IgD-negative memory B cell (primary cell): ENCODE results near the gene RRP8. TPM values are rescaled to one million over a fixed set of nuclear protein-coding genes. Genes with fewer than 3 reads are reported as not detected.

Experiments
- H3K27ac Mint-ChIP-seq, 3 donors: one replicate each; pipeline ENCODE4 v1.8.0; 2020 to 2022; ENCODE audit warnings: mild to moderate bottlenecking in 3 of 3, mixed read lengths in 3 of 3, moderate library complexity in 1 of 3
- H3K27me3 Mint-ChIP-seq: one replicate; pipeline ENCODE4 v1.8.0; 2021; ENCODE audit warnings: mixed read lengths
- H3K36me3 Mint-ChIP-seq: one replicate; pipeline ENCODE4 v1.8.0; 2020; ENCODE audit warnings: mild to moderate bottlenecking, mixed read lengths
- H3K4me1 Mint-ChIP-seq, 3 donors: one replicate each; pipeline ENCODE4 v1.8.0; 2020 to 2022; ENCODE audit warnings: mixed read lengths in 3 of 3, mild to moderate bottlenecking in 1 of 3
- H3K4me3 Mint-ChIP-seq, 4 donors: one replicate each; pipeline ENCODE4 v1.8.0; 2020 to 2022; ENCODE audit warnings: mild to moderate bottlenecking in 4 of 4, mixed read lengths in 4 of 4, moderate library complexity in 3 of 4
- H3K9me3 Mint-ChIP-seq, 3 donors: one replicate each; pipeline ENCODE4 v1.8.0; 2020 to 2021; ENCODE audit warnings: mixed read lengths in 3 of 3, mild to moderate bottlenecking in 1 of 3
- polyA plus RNA-seq: library from polyadenylated mRNA; unstranded; fragments of 300-500 nt; fragmentation: Illumina TruSeq; gene quantifications from one replicate; pipeline ENCODE4 v1.2.3, GENCODE V29; 2021

RRP8 gene
- polyA plus RNA-seq, 1 donor from 2014 or later = 26.6 TPM

DNA sequence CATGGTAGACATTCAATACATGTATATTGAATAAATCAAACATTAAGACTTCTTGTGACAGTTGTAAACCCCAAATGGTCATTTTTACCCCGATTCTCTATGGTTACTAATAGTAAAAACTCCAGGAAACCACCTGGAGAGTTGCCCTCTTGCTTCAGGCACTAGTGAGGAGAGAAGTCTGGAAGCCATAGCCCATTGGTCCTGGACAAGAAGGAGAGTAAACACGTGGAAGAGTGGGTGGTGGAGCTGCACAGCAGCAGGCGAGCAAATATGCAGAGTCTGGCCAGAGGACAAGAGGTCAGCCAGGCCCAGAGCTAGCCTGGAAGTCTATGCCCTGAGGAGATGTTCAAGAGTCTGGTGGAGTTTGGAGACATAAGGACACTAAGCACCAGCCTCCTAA, 34.5 kb upstream of the RRP8 start:
- peaks cover 2% of the 10 kb centered on the region for H3K36me3 Mint-ChIP-seq
- H3K9me3 Mint-ChIP-seq = no peaks in the 10 kb centered on the region
- H3K4me1 Mint-ChIP-seq = no peaks in the 10 kb centered on the region
- H3K27ac Mint-ChIP-seq = no peak overlapping the region
- no peak overlapping the region for H3K4me3 Mint-ChIP-seq
- no peaks in the 10 kb centered on the region for H3K27me3 Mint-ChIP-seq

DNA sequence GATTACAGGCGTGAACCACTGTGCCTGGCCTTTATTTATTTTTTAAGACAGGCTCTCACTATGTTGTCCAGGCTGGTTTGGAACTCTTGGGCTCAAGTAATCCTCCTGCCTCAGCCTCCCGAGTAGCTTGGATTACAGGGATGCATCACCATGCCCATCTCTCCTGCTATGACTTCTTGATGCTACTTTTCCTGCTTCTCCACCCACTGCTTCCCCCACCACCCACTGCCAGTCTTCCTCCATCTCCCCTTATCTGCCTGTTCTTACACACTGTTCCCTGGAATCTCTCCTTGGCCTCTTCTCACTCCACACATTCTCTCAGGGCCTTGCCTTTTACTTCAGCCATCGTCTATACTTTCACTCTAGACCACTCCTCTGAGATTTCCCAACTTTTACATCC, 33.1 kb upstream of the RRP8 start:
- Mint-ChIP-seq H3K27me3 (no peaks in the 10 kb centered on the region), H3K4me3 (no peak overlapping the region), H3K36me3 (peaks cover 2% of the 10 kb centered on the region), H3K9me3 (no peaks in the 10 kb centered on the region), H3K4me1 (no peaks in the 10 kb centered on the region), H3K27ac (no peak overlapping the region)

DNA sequence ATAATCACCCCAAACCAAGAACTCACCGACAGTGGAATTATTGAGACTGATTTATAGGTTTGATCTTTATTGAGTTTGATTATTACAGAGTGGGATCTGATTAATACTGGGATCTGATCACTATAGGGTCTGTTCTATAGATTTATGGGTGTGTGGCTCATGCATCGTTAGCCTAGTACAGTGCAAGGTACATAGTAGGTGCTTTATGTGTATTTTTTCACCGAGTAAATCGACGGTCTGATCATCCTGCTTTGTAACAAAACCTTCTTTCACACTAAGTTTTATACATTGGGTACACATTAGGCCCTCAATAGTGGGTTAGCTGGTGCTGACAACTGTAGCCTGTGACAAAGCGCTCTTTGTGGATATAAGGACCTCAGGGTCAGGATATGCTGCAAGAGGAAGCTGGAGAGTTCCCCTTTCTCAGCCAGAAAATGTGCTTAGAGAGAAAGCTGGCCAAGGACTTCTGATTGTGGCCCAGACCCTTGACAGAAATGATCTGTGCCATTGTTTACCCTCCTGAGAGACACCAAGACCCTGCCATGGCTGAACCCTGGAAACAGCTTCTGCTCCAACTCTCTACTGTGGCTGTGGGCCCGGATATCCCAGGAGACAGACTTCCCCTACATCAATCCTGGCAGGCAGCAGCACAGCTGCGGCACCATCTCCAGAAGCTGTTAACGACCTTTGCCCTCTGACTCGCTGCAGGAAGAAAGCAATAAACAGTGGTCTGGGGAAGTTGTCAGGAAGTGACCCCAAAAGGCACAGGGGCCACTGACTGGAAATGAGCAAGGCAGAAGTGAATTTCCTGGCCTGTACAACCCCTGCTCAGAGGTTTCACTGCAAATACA, 31.9 kb upstream of the RRP8 start:
- H3K27me3 Mint-ChIP-seq = no peaks in the 10 kb centered on the region
- no peaks in the 10 kb centered on the region for H3K9me3 Mint-ChIP-seq
- H3K36me3 Mint-ChIP-seq = peaks cover 2% of the 10 kb centered on the region
- H3K4me1 Mint-ChIP-seq = no peaks in the 10 kb centered on the region
- H3K4me3 Mint-ChIP-seq = no peak overlapping the region
- H3K27ac Mint-ChIP-seq = no peak overlapping the region

DNA sequence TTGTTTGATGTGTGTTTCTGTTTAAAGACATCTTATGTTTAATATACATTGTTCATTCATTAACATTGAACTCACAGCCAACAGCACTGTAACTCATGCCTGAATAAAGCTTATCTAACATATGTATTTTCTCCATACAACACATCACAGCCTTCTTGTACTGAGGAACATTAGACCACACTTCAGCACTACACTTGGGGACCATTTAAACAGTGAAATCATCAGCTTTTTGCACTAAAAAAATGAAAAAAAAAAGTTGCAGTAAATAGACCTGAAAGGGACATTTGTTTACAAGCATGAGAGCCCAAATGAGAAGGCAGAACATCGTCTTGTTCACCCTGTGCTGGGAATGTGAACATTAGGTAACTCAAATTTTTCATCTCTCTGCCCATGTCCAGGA, 31.1 kb upstream of the RRP8 start:
- Mint-ChIP-seq H3K4me3 (no peak overlapping the region), H3K36me3 (peaks cover 2% of the 10 kb centered on the region), H3K9me3 (no peaks in the 10 kb centered on the region), H3K27ac (no peak overlapping the region), H3K27me3 (no peaks in the 10 kb centered on the region), H3K4me1 (no peaks in the 10 kb centered on the region)

DNA sequence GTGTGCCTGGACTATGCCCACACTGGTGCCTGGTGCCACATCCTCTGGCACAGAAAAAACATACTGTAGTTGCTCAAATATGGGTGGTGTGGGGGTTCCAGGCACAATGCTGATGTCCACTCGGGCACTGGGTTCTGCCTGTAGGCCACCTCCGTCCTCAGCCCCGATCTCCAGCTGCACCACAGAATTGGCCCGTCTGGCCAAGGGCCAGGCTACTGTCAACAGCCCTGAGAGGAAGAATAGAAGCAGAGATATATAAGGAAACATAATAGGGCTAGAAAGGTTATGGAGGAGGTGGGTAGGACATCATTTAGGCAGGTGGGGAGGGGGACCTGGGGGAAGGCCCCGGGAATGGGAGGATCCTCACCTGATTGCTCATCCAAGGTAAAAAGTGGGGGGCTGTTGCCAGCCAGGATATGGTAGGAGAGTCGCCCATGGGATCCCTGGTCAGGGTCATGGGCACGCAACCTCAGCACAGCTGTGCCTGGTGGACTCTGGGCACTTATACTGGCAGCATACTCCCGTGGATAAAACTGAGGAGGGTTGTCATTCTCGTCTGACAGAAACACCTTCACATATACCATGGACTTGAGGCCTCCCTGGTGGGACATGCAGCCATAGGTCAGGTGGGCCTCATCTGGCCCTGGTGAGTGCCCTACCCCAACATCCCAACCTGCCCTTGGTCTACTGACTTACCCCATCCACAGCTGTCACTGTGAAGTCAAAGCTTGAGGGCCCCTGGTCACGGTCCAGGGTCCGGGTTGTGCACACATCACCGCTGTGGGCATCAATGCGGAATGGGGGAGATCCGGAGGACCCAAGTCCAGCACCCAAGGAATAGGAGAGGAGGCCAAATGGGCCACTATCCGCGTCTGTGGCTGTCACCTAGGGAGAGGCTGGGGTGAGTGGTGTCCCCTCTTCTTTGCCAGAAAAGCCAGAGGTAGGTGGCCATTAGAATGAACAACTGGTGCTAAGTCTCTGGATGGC, 30.3 kb upstream of the RRP8 start:
- no peak overlapping the region for H3K4me3 Mint-ChIP-seq
- no peaks in the 10 kb centered on the region for H3K4me1 Mint-ChIP-seq
- no peak overlapping the region for H3K27ac Mint-ChIP-seq
- H3K27me3 Mint-ChIP-seq = no peaks in the 10 kb centered on the region
- no peaks in the 10 kb centered on the region for H3K36me3 Mint-ChIP-seq
- no peaks in the 10 kb centered on the region for H3K9me3 Mint-ChIP-seq

DNA sequence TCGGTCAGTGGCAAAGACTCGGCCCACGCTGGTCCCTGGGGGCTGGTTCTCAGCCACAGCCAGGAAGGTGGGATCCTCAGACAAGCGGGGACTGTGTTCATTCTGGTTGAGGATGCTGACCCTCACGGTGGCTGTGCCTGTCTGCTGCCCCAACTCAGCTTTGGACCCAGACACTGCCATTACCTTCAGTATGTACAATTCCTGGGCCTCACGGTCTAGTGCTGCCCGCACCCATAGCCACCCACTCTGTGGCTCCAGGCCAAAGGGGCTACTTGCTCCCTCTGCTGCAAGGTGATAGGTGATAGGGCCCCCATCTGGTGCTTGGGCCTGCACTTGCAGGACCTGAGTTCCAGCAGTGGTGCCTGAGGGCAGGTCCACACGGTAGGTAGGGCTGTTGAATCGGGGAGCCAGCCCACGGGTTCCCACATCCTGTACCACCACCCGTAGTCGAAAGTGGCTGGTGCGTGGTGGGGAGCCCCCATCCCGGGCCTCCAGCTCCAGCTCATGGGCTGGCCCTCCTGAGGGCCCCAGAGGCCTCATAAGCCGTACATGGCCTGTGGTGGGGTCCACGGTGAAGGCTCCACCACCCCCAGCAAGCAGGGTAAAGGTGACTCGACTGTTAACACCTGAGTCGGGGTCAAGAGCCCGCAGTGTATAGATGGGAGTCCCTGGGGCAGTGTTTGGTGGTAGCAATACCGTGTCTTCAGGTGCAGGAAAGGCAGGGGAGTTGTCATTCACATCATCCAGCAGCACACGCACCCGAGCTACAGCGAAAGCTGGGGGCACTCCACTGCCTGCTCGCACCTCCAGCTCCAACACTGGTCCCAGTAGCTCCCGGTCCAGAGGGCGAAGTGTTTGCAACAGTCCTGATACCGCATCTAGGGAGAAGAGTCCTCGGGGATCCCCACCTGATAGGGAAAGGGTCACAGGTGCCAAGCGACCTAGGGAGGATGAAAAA, 29.0 kb upstream of the RRP8 start:
- peak overlapping the region in 1 of 3 donors; percentile 47 for H3K27ac Mint-ChIP-seq
- peak overlapping the region in 1 of 4 donors; percentile 78 for H3K4me3 Mint-ChIP-seq
- H3K27me3 Mint-ChIP-seq = no peaks in the 10 kb centered on the region
- H3K4me1 Mint-ChIP-seq = peaks cover 5 to 10% (median 8%) of the 10 kb centered on the region in 3 donors
- H3K36me3 Mint-ChIP-seq = no peaks in the 10 kb centered on the region
- H3K9me3 Mint-ChIP-seq = no peaks in the 10 kb centered on the region

DNA sequence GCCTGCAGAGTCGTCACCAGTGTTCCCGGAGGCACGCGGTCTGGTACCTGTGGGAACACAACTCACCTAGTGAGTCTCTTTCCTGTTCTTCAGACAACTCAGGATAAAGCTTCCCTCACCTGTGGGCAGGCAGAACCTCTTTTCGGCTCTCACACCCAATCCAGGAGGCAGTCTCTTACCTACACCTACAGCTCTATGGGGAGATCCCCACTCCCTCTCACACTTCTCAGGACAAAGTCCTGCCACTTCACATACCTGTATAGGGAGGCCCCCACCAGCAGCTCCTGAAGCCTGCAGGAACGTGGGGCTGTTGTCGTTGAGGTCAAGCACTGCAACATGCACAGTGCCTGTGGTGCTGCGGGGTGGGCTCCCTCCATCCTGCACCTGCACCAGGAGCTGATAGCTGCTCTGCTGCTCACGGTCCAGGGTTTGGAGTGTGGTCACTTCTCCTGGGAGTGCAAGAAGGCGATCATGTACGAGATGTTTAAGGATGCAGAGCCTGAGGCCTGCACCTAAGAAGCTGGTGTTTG, 28.0 kb upstream of the RRP8 start:
- Mint-ChIP-seq H3K4me1 (peaks cover 10 to 11% (median 11%) of the 10 kb centered on the region in 3 donors), H3K27me3 (no peaks in the 10 kb centered on the region), H3K9me3 (no peaks in the 10 kb centered on the region), H3K36me3 (no peaks in the 10 kb centered on the region), H3K27ac (no peak overlapping the region), H3K4me3 (peak overlapping the region in 1 of 4 donors; percentile 60)

DNA sequence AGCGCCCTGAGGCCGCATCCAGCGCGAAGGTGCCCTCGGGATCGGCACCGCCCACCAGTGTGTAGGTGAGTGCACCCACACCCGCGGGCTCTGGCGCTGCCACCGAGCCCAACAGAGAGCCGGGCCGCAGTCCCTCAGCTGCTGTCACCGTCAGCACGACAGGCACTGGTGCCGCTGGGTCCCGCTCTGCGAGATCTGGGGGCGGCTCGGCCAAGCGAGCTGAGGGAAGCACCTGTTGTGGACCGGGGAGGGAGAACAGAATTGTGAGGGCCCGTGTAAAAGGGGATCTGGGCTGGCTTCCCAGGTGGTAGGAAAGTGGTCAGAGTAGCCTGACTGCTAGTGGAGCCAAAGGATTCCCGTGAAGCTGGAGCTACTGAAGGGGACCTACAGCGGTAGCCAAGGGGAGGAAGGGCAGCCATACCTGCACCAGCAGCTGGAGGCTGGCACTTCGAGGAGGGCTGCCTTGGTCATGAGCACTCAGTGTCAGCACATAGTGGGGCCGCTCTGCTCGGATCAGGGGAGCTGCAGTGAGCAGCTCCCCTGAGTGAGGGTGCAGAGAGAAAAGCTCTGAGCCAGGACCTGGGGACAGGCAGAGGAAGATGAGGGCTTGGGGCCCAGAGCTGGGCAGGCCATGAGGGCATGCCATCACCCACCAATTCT, 27.3 kb upstream of the RRP8 start:
- Mint-ChIP-seq H3K9me3 (no peaks in the 10 kb centered on the region), H3K4me1 (peaks cover 11 to 12% (median 11%) of the 10 kb centered on the region in 3 donors), H3K4me3 (peak overlapping the region in 1 of 4 donors; percentile 60), H3K36me3 (no peaks in the 10 kb centered on the region), H3K27ac (no peak overlapping the region), H3K27me3 (no peaks in the 10 kb centered on the region)

DNA sequence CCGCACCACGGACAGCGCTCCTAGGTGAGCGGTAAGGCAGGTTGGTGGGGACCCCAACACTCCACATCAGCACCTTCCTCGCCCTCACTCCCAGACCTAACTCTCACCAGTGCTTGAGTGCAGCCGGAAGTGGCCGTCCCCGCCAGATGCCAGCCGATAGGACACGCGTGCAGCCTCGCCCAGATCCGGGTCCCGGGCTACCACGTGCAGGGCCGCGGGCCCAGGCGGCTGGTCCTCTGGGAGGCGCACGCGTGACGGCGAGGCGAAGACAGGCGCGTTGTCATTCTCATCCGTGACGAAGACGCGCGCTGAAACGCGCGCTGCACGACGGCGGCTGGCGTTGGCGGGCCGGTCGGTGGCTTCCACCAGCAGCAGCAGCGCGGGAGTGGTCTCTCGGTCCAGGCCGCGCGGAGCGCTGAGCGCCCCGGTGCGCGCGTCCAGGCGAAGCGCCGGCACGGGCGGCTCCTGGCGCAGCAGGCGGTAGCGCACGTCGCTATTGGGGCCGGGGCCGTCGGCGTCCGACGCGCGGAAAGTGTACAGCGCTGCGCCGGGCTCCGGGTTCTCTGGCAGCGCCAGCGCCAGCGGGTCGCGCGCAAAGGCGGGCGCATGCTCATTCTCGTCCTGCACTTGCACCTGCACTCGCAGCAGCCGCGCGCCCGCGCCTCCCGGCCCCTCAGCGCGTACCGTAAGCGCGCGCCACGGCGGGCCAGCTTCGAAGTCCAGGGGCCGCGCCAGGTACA, 26.6 kb upstream of the RRP8 start:
- no peaks in the 10 kb centered on the region for H3K36me3 Mint-ChIP-seq
- peaks cover 11 to 12% (median 11%) of the 10 kb centered on the region in 3 donors for H3K4me1 Mint-ChIP-seq
- no peak overlapping the region for H3K4me3 Mint-ChIP-seq
- H3K27me3 Mint-ChIP-seq = no peaks in the 10 kb centered on the region
- H3K27ac Mint-ChIP-seq = no peak overlapping the region
- H3K9me3 Mint-ChIP-seq = no peaks in the 10 kb centered on the region

DNA sequence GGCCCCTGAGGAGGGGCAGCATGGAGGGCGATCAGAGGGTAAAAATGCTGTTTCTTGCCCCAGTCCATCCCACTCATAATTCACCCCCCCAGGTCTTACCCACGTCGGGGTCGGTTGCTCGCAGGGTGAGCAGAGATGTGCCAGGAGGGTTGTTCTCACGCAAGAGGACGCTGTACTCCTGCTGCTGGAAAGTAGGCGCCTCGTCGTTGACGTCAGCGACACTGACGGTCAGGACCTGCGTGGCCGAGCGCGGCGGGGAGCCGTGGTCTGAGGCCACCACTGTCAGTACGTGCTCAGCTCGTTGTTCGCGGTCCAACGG, 26.1 kb upstream of the RRP8 start:
- peaks cover 11 to 12% (median 12%) of the 10 kb centered on the region in 3 donors for H3K4me1 Mint-ChIP-seq
- no peaks in the 10 kb centered on the region for H3K9me3 Mint-ChIP-seq
- H3K27me3 Mint-ChIP-seq = no peaks in the 10 kb centered on the region
- no peaks in the 10 kb centered on the region for H3K36me3 Mint-ChIP-seq
- no peak overlapping the region for H3K27ac Mint-ChIP-seq
- no peak overlapping the region for H3K4me3 Mint-ChIP-seq

DNA sequence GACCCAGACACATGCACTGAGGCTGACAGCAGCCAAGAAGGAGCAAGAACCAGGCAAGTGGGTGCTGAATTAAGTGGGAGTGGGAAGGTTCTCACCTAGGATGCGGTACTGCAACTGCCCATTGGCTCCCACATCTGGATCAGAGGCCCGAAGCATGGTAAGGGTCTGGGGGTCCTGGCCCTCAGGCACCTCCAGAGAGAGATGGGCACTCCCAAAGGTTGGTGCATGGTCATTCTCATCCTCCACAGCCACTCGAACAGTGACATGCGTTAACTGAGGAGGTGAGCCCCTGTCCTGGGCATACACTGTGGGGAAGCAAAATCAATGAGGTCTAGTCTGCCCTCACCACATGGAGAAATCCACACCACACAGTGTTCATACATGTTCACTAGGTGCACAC, 25.1 kb upstream of the RRP8 start:
- Mint-ChIP-seq H3K36me3 (no peaks in the 10 kb centered on the region), H3K27me3 (no peaks in the 10 kb centered on the region), H3K9me3 (no peaks in the 10 kb centered on the region), H3K4me1 (peaks cover 11 to 16% (median 12%) of the 10 kb centered on the region in 3 donors), H3K4me3 (no peak overlapping the region), H3K27ac (no peak overlapping the region)

DNA sequence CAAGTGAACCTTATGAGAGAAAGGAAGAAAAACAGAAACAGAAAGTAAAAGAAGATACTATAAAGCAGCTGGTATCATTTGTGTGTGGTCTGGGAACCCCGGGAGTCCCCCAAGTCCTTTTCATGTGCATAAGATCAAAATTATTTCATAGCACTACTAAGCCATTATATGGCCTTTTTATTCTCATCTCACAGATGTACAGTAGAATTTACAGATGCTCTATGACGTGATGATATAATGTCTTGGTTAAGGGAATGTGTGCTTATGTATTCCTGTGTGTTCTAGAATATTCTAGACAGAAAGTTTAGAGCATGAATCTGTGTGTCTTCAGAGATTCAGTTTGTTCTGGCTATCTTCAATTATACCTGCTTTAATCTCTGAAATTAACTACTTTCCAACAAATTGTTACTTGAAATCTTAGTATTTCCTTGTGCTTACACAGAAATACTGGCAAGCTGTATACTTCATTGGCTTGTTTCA, 24.4 kb upstream of the RRP8 start:
- Mint-ChIP-seq H3K27me3 (no peaks in the 10 kb centered on the region), H3K4me3 (peak overlapping the region in 3 of 4 donors; percentile 6 to 89 (median 61)), H3K27ac (peak overlapping the region in 2 of 3 donors; percentile 7 to 91), H3K9me3 (no peaks in the 10 kb centered on the region), H3K4me1 (peaks cover 11 to 16% (median 12%) of the 10 kb centered on the region in 3 donors), H3K36me3 (no peaks in the 10 kb centered on the region)
